SK-N-SH treated with all-trans-retinoic acid at 6 μM for 48 hours (cell line): ENCODE measurements around the gene CSDE1.

Experiments
- CREB5 ChIP-seq: fragments of 250-450 bp; sonication (Bioruptor Pico); IDR thresholded peaks from 2 replicates; pipeline ENCODE4 v1.5.1; 2020; ENCODE audit warnings: low read depth, mild to moderate bottlenecking, moderate library complexity
- PPARA ChIP-seq: fragments of 250-450 bp; sonication (Bioruptor Pico); IDR thresholded peaks from 2 replicates; pipeline ENCODE4 v1.5.0; 2020; ENCODE audit warnings: mild to moderate bottlenecking, borderline replicate concordance
- ZFP30 ChIP-seq: fragments of 450-650 bp; formaldehyde crosslinking; IDR thresholded peaks from 2 replicates; pipeline ENCODE4 v1.5.0; 2022; ENCODE audit warnings: mild to moderate bottlenecking, moderate library complexity

DNA sequence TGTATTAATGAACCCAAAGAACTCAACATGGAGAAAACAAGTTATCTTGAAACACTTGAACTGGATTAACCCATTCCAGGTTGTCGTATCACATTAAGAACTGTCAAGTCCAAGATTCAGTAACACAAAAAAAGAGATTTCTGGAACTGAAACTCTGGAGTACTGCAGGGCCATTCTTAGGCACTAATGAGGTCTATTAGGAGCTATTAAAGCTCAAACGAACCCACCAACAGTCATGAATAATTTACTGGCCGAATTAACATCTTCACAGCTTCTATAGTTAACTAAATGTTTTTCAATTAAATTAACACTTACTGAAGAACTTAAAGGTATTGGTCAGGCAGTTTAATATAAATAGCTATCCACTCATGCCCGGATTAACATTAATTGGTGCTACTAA lies 4.6 kb downstream of the CSDE1 start:
- no peak for TF ChIP-seq ZFP30 (CRISPR knock-in tag)
- TF ChIP-seq PPARA (CRISPR knock-in tag), result no peak
- no peak for TF ChIP-seq CREB5
